Measurements from ENCODE around the gene PRR23B. TPM values are rescaled to one million over a fixed set of nuclear protein-coding genes. Genes with fewer than 3 reads are reported as not detected.

Gene PRR23B
- polyA plus RNA-seq, 1 experiment = not detected

GRCh38 chr3:138995706-138996105 is 25.0 kb downstream of the PRR23B start:
- ChIA-PET CTCF (no interaction called here), POLR2A (no interaction called here)
- no peak for TF ChIP-seq CTCF (IDR thresholded peaks at IDR 0.05; ENCODE audit: low read depth, low read length)
- no peak overlapping the region for H3K4me3 ChIP-seq (ENCODE audit: low read depth, low read length)
- no peak overlapping the region for H3K27ac ChIP-seq (ENCODE audit: low read depth, low read length)
- no peaks in the 10 kb centered on the region for H3K27me3 ChIP-seq (ENCODE audit: control insufficient read depth, insufficient read depth, low read length)
- no peak for DNase-seq (ENCODE audit: low read depth, low spot score)
- H3K9me3 ChIP-seq (ENCODE audit: control insufficient read depth, insufficient read depth, low read length) = no peaks in the 10 kb centered on the region

- TF ChIP-seq CTCF (IDR thresholded peaks at IDR 0.05; ENCODE audit: low read depth, low read length) = no peak
- Histone ChIP-seq H3K9me3 (ENCODE audit: control insufficient read depth, insufficient read depth, low read length) (no peaks in the 10 kb centered on the region), H3K4me3 (ENCODE audit: low read depth, low read length) (no peak overlapping the region), H3K27ac (ENCODE audit: low read depth, low read length) (no peak overlapping the region), H3K27me3 (ENCODE audit: control insufficient read depth, insufficient read depth, low read length) (peaks cover 6% of the 10 kb centered on the region)
- ChIA-PET CTCF (interaction anchor here (0.7 kb wide), 1 partner anchor 313 kb away, joined by 3 read pairs; no protein-coding TSS in a partner anchor), POLR2A (no interaction called here)
- no peak for DNase-seq (ENCODE audit: low read depth, low spot score)
Measured at GRCh38 chr3:138987181-138987580, 33.5 kb downstream of the PRR23B start.

GRCh38 chr3:138985932-138986331 is 34.8 kb downstream of the PRR23B start:
- H3K4me3 ChIP-seq (ENCODE audit: low read depth, low read length) = no peak overlapping the region
- H3K27me3 ChIP-seq (ENCODE audit: control insufficient read depth, insufficient read depth, low read length) = peaks cover 11% of the 10 kb centered on the region
- no peak for TF ChIP-seq CTCF (IDR thresholded peaks at IDR 0.05; ENCODE audit: low read depth, low read length)
- no peak overlapping the region for H3K27ac ChIP-seq (ENCODE audit: low read depth, low read length)
- POLR2A ChIA-PET = no interaction called here
- CTCF ChIA-PET = no interaction called here
- DNase-seq (ENCODE audit: low read depth, low spot score) = no peak
- H3K9me3 ChIP-seq (ENCODE audit: control insufficient read depth, insufficient read depth, low read length) = no peaks in the 10 kb centered on the region

GRCh38 chr3:138984816-138985215 is 35.9 kb downstream of the PRR23B start:
- Histone ChIP-seq H3K9me3 (ENCODE audit: control insufficient read depth, insufficient read depth, low read length) (no peaks in the 10 kb centered on the region), H3K4me3 (ENCODE audit: low read depth, low read length) (no peak overlapping the region), H3K27ac (ENCODE audit: low read depth, low read length) (no peak overlapping the region), H3K27me3 (ENCODE audit: control insufficient read depth, insufficient read depth, low read length) (peaks cover 11% of the 10 kb centered on the region)
- DNase-seq (ENCODE audit: low read depth, low spot score) = no peak
- ChIA-PET POLR2A (no interaction called here), CTCF (no interaction called here)
- no peak for TF ChIP-seq CTCF (IDR thresholded peaks at IDR 0.05; ENCODE audit: low read depth, low read length)

GRCh38 chr3:138976047-138976446 is 44.7 kb downstream of the PRR23B start:
- Histone ChIP-seq H3K4me3 (ENCODE audit: low read depth, low read length) (no peak overlapping the region), H3K27me3 (ENCODE audit: control insufficient read depth, insufficient read depth, low read length) (peaks cover 2% of the 10 kb centered on the region), H3K9me3 (ENCODE audit: control insufficient read depth, insufficient read depth, low read length) (no peaks in the 10 kb centered on the region), H3K27ac (ENCODE audit: low read depth, low read length) (no peak overlapping the region)
- TF ChIP-seq CTCF (IDR thresholded peaks at IDR 0.05; ENCODE audit: low read depth, low read length) = no peak
- ChIA-PET CTCF (no interaction called here), POLR2A (no interaction called here)
- DNase-seq (ENCODE audit: low read depth, low spot score) = no peak

All from AG04450 (cell line).